ENCODE measurements around the gene CSRP2.

DNA sequence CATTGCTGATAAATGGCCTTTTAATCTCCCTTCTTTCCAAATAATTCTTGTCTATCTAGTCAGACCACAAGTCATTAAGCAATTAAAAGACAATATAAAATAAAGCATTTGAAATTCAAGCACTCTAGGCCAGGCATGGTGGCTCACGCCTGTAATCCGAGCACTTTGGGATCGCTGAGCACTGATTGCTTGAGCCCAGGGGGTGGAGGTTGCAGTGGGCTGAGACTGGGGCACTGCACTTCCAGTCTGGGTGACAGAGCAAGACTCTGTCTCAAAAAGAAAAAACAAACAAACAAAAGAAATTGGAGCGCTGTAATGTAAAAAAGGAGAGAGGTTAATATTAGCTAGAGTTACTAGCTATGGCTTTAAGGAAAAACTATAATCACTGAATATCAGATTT lies 30.5 kb upstream of the CSRP2 start:
- TF ChIP-seq FOXM1 (IDR thresholded peaks at IDR 0.05; ENCODE audit: borderline replicate concordance) (no peak), LEF1 (IDR thresholded peaks at IDR 0.05; ENCODE audit: borderline replicate concordance) (no peak), HDGF (IDR thresholded peaks at IDR 0.05; ENCODE audit: borderline replicate concordance) (no peak), TARDBP (IDR thresholded peaks at IDR 0.05) (no peak), ELF4 (IDR thresholded peaks at IDR 0.05) (no peak)
